Measurements from ENCODE around the gene VAMP3. TPM values are rescaled to one million over a fixed set of nuclear protein-coding genes. Genes with fewer than 3 reads are reported as not detected.

The VAMP3 gene, protein sequence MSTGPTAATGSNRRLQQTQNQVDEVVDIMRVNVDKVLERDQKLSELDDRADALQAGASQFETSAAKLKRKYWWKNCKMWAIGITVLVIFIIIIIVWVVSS
- total RNA-seq, result 10 to 100 TPM; 54.3 to 71.6 (median 66.8) TPM
- 10 to 100 TPM; 35.0 to 68.7 (median 48.1) TPM for polyA plus RNA-seq
- long read RNA-seq, donor 1, transcript VAMP3-201 (5 exons, 2,205 nt), result major isoform, 59 of 68 reads
- long read RNA-seq, donor 1, partial matches to known transcripts, result 1 of 68 reads
- long read RNA-seq, donor 1, other reads (novel, unspliced or antisense), result 7 of 68 reads
- long read RNA-seq, donor 2, transcript VAMP3-202 (5 exons, 954 nt), result minor isoform, 5 of 168 reads
- long read RNA-seq, donor 2, transcript VAMP3-201 (5 exons, 2,205 nt), result major isoform, 146 of 168 reads
- long read RNA-seq, donor 2, partial matches to known transcripts, result 1 of 168 reads
- long read RNA-seq, donor 2, other reads (novel, unspliced or antisense), result 16 of 168 reads

- no peaks in the 10 kb centered on the region for H3K27me3 ChIP-seq (ENCODE audit: insufficient read depth in 3 of 3, low read length in 2 of 3)
- H3K36me3 ChIP-seq (ENCODE audit: insufficient read depth in 1 of 2, low read depth in 1 of 2), result peaks cover 8 to 31% of the 10 kb centered on the region in 2 donors
- ATAC-seq, result peak; percentile 98 to 99 (median 99)
- peak within 1 kb of the TSS; percentile 85 for H3K4me3 ChIP-seq
- H3K9me3 ChIP-seq, result no peaks in the 10 kb centered on the region
- intact Hi-C loops (cut with DNase I), result no loop called here
- TF ChIP-seq, protein P1, sequence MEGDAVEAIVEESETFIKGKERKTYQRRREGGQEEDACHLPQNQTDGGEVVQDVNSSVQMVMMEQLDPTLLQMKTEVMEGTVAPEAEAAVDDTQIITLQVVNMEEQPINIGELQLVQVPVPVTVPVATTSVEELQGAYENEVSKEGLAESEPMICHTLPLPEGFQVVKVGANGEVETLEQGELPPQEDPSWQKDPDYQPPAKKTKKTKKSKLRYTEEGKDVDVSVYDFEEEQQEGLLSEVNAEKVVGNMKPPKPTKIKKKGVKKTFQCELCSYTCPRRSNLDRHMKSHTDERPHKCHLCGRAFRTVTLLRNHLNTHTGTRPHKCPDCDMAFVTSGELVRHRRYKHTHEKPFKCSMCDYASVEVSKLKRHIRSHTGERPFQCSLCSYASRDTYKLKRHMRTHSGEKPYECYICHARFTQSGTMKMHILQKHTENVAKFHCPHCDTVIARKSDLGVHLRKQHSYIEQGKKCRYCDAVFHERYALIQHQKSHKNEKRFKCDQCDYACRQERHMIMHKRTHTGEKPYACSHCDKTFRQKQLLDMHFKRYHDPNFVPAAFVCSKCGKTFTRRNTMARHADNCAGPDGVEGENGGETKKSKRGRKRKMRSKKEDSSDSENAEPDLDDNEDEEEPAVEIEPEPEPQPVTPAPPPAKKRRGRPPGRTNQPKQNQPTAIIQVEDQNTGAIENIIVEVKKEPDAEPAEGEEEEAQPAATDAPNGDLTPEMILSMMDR (IDR thresholded peaks at IDR 0.05), result no peak
- H3K4me1 ChIP-seq, result peaks cover 14% of the 10 kb centered on the region
- H3K27ac ChIP-seq, result peak within 1 kb of the TSS; percentile 95
- peak; percentile 90 to 96 for DNase-seq
- 0 to 1% (median 1%) methylated on average over 68 to 97 of the region's 97 CpGs for WGBS, 3 donors
Measured at GRCh38 chr1:7770997-7771822, at the start of gene VAMP3. Gene VAMP3, plus strand, starts transcription at chr1:7771296. Its CDS starts 88 bp downstream, at chr1:7771384.

DNA sequence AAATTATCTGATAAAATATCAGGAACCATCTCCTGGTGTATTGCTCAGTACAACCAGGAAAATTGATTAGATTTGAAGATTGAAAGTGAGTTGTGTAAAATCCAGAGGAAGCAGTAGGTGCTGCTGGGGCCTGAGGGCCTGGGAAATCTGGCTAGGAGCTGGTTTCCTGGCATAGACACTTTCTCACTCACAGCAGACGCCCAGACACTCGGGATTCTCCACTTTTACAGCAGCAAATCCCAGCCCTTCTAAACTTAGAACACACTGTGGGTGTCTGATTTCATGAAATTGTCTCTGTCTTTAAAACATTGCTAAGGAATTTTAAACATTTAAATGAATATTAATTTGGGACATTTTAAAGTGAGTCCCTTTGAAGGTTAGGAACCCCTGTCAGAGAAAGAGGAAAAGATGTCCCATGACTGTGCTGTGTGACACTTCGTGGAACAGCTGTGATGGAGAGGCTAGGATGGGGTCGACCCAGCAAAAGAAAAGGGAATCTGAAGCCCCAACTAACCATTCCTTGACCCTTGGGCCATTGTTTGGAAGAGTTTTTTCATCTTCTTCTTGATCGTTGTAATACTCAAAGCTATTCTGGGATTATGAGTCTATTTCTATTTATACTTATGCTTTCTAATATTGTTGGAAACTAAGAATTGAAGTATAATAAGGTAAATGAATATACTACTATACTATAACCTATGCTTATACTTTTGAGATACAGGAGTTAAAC is 49.0 kb upstream of the VAMP3 start:
- peaks cover 25% of the 10 kb centered on the region for H3K4me1 ChIP-seq
- no peak overlapping the region for H3K4me3 ChIP-seq
- H3K36me3 ChIP-seq (ENCODE audit: insufficient read depth in 1 of 2, low read depth in 1 of 2), result no peaks in the 10 kb centered on the region
- TF ChIP-seq, protein P1 (IDR thresholded peaks at IDR 0.05), result no peak
- intact Hi-C loops (cut with DNase I), result no loop called here
- DNase-seq (no peak), ATAC-seq (peak; percentile 46 to 88 (median 72))
- no peaks in the 10 kb centered on the region for H3K27me3 ChIP-seq (ENCODE audit: insufficient read depth in 3 of 3, low read length in 2 of 3)
- peak overlapping the region; percentile 73 for H3K27ac ChIP-seq
- WGBS, 3 donors, result 10 to 18% (median 18%) methylated on average over 5 of the region's 5 CpGs
- no peaks in the 10 kb centered on the region for H3K9me3 ChIP-seq

DNA sequence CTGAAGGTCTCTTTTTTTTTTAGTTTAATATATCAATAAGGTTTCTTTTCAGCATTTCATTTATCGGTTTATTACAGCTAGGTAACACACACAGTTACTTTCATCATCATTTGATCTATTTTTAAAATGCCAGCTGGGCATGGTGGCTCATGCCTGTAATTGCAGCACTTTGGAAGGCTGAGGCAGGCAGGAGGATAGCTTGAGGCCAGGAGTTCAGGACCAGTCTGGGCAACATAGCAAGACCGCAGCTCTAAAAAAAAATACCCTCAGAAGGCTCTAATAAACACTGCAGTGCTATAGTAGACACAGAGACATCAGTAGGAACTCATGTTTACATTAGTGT is 48.5 kb upstream of the VAMP3 start:
- Histone ChIP-seq H3K36me3 (ENCODE audit: insufficient read depth in 1 of 2, low read depth in 1 of 2) (no peaks in the 10 kb centered on the region), H3K27me3 (ENCODE audit: insufficient read depth in 3 of 3, low read length in 2 of 3) (no peaks in the 10 kb centered on the region), H3K27ac (peak overlapping the region; percentile 73), H3K4me3 (no peak overlapping the region), H3K4me1 (peaks cover 25% of the 10 kb centered on the region), H3K9me3 (no peaks in the 10 kb centered on the region)
- no peak for DNase-seq
- WGBS, 3 donors, result 28 to 41% (median 35%) methylated on average over 2 of the region's 2 CpGs
- TF ChIP-seq, protein P1 (IDR thresholded peaks at IDR 0.05), result no peak
- peak; percentile 86 to 95 (median 91) for ATAC-seq
- intact Hi-C loops (cut with DNase I), result no loop called here

- no peaks in the 10 kb centered on the region for H3K36me3 ChIP-seq (ENCODE audit: insufficient read depth in 1 of 2, low read depth in 1 of 2)
- intact Hi-C loops (cut with DNase I), result no loop called here
- ATAC-seq (no peak), DNase-seq (no peak)
- H3K4me1 ChIP-seq, result peaks cover 1% of the 10 kb centered on the region
- TF ChIP-seq, protein P1 (IDR thresholded peaks at IDR 0.05), result no peak
- no peak overlapping the region for H3K27ac ChIP-seq
- H3K27me3 ChIP-seq (ENCODE audit: insufficient read depth in 3 of 3, low read length in 2 of 3), result no peaks in the 10 kb centered on the region
- H3K4me3 ChIP-seq, result no peak overlapping the region
- no peaks in the 10 kb centered on the region for H3K9me3 ChIP-seq
- WGBS, 3 donors, result 45 to 46% (median 45%) methylated on average over 7 of the region's 7 CpGs
Measured at GRCh38 chr1:7726623-7727022, 44.5 kb upstream of the VAMP3 start.
